Aorta (tissue), 5 donors: ENCODE measurements around the gene CXorf38. TPM values are rescaled to one million over a fixed set of nuclear protein-coding genes. Genes with fewer than 3 reads are reported as not detected.

ENCODE experiments used
- ATAC-seq: fragments of 200-7000 bp; cut with Tn5 transposase; one replicate; pipeline ENCODE4 v1.9.1; 2022; ENCODE audit warnings: moderate library complexity; ENCODE audit not compliant: low FRiP score
- DNase-seq, 2 donors: peaks; one replicate each; pipeline ENCODE4 v3.0.0-alpha.2; 2020
- H3K27ac ChIP-seq, 2 donors: one replicate each; pipeline ENCODE4 v1.5.1; 2013; ENCODE audit warnings: low read length in 2 of 2, mild to moderate bottlenecking in 2 of 2, moderate library complexity in 2 of 2, control low read depth in 1 of 2, inconsistent platforms in 1 of 2, low read depth in 1 of 2
- H3K27me3 ChIP-seq, 2 donors: one replicate each; pipeline ENCODE4 v1.6.1; 2013; ENCODE audit warnings: control low read depth in 1 of 2, low read length in 1 of 2, mild to moderate bottlenecking in 1 of 2, moderate library complexity in 1 of 2; ENCODE audit not compliant: insufficient read depth in 2 of 2, control insufficient read depth in 1 of 2
- H3K36me3 ChIP-seq, 2 donors: one replicate each; pipeline ENCODE4 v1.6.1; 2013; ENCODE audit warnings: control low read depth in 1 of 2, low read length in 1 of 2, mild to moderate bottlenecking in 1 of 2; ENCODE audit not compliant: insufficient read depth in 2 of 2, control insufficient read depth in 1 of 2
- H3K4me1 ChIP-seq, 2 donors: one replicate each; pipeline ENCODE4 v1.6.1; 2013; ENCODE audit warnings: low read length in 2 of 2, control low read depth in 1 of 2, mild to moderate bottlenecking in 1 of 2, moderate library complexity in 1 of 2; ENCODE audit not compliant: insufficient read depth in 2 of 2, control insufficient read depth in 1 of 2
- H3K4me3 ChIP-seq, 2 donors: one replicate each; pipeline ENCODE4 v1.5.1; 2013; ENCODE audit warnings: low read length in 2 of 2, control low read depth in 1 of 2, mild to moderate bottlenecking in 1 of 2
- H3K9me3 ChIP-seq: one replicate; pipeline ENCODE4 v1.6.1; 2013; ENCODE audit warnings: mild to moderate bottlenecking, low read length; ENCODE audit not compliant: control insufficient read depth
- WGBS, 2 donors: extraction: QIAGEN DNeasy Blood & Tissue Kit; methylation state at CpG; one replicate each; pipeline ENCODE4 v1.1.7; 2013; 5-methylcytosine and 5-hydroxymethylcytosine counted together
- intact Hi-C, 2 donors: fragments of 100-400 bp; cut with DNase I; formaldehyde crosslinking; loops; one replicate each; pipeline versions ENCODE4 v1.14.2 to v1.15.0; 2022
- long read RNA-seq, 2 donors: library from polyadenylated mRNA; unstranded; transcript quantifications; one replicate each; pipeline ENCODE4 v2.0.0, GENCODE V29; 2020 to 2021
- polyA plus RNA-seq, 2 donors: library from polyadenylated mRNA; stranded (reverse); fragments of 200-250 nt; gene quantifications; one replicate each; pipeline ENCODE4 v1.2.3, GENCODE V29; 2013
- total RNA-seq, 2 donors: library from RNA; stranded (reverse); fragmentation: NEBNext Ultra II Directional; extraction: Animal tissue kit (Norgen Biotek cat#: 25700); gene quantifications; one replicate each; pipeline ENCODE4 v1.2.1, GENCODE V29; 2021
- donor health status: healthy with polysubstance abuse.
- donor health status: Bipolar disorder and iron deficiency.
- donor health status: DM: no; HTN: no; CAD: no.
- donor health status: DM: no; HTN: no; CAD: no.
- donor health status: DM: yes; HTN: yes; CAD: no.

Gene CXorf38, protein sequence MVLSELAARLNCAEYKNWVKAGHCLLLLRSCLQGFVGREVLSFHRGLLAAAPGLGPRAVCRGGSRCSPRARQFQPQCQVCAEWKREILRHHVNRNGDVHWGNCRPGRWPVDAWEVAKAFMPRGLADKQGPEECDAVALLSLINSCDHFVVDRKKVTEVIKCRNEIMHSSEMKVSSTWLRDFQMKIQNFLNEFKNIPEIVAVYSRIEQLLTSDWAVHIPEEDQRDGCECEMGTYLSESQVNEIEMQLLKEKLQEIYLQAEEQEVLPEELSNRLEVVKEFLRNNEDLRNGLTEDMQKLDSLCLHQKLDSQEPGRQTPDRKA
- 10 to 100 TPM; 11.1 to 13.2 TPM for total RNA-seq
- 1 to 10 TPM; 7.0 to 7.1 TPM for polyA plus RNA-seq
- long read RNA-seq, donor 1, transcript CXorf38-201 (7 exons, 2,118 nt), result major isoform, 41 of 62 reads
- long read RNA-seq, donor 1, partial matches to known transcripts, result 5 of 62 reads
- long read RNA-seq, donor 1, other reads (novel, unspliced or antisense), result 16 of 62 reads
- long read RNA-seq, donor 2, partial matches to known transcripts, result 0 of 10 reads
- long read RNA-seq, donor 2, other reads (novel, unspliced or antisense), result 6 of 10 reads

DNA sequence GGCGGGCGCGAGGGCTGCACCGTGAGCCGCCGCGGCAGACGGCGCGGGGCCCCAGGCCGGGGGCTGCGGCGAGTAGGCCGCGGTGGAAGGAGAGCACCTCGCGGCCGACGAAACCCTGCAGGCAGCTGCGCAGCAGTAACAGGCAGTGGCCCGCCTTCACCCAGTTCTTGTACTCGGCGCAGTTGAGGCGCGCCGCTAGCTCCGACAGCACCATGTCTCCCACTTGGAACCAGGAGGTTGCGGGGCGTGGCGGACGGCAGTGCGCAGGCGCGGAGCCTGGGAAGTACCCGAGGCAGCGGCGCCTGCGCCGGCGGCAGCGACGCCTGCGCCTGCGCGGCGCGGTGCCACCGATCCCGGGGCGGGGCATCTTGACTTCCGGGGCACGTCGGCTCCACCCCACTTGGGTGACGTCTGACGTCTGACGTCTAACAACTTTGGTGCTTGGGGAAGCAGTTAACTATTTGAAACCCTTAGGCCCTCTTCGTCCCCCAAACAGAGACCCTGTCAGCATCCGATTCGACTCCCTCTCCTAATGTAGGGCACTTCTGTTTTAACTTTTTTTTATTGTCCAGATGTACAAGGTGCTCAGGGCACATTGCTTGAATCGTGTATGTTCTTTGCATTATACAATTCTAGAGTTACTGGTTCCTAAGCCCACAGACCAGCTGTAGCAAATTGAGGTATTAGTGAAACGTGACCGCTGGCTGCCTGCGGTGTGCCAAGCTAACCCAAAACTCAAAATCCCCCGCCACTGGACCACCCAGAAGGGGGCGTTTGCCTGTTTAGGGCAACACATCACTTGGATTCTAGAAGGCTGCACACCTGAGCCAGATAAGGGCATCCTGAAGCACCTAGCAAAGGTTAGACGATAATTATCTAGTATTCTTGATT lies at the start of gene CXorf38:
TSS of gene CXorf38 (minus strand) at position 255 of the 891 bp plus-strand sequence. CDS start at position 214, 41 bp downstream.
- WGBS, 2 donors, result 1 to 5% methylated on average over 59 to 66 of the region's 66 CpGs
- Histone ChIP-seq H3K27me3 (no peaks in the 10 kb centered on the region), H3K27ac (peak within 1 kb of the TSS in 1 of 2 donors; percentile 62), H3K36me3 (no peaks in the 10 kb centered on the region), H3K4me1 (peaks cover 0 to 2% of the 10 kb centered on the region in 2 donors), H3K4me3 (peak within 1 kb of the TSS; percentile 62 to 73), H3K9me3 (no peaks in the 10 kb centered on the region)
- intact Hi-C loops, result loop anchor here in 1 of 2 donors (10.0 kb wide), 1 partner anchor 437 kb away; the partner anchor contains the start of gene USP9X
- peak; percentile 91 for ATAC-seq
- DNase-seq, result peak; percentile 97 to 98

DNA sequence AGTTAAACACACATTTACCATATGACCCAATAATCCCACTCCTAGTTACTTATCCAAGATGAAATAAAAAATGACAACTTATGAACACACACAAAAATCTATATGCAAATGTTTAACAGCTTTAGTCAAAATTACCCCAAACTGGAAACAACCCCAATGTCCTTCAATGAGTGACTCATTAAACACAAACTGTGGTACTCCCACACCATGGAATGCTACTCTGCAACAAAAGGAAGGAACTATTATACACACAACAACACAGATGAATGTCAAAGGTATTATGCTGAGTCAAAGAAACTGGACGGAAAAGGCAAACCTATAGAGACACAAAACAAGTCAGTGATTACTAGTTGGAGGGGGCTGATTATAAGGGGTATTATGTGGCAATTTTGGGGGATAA lies 47.4 kb upstream of the CXorf38 start:
- H3K4me3 ChIP-seq, result no peak overlapping the region
- no peak for ATAC-seq
- H3K36me3 ChIP-seq, result peaks cover 0 to 2% of the 10 kb centered on the region in 2 donors
- no peaks in the 10 kb centered on the region for H3K27me3 ChIP-seq
- DNase-seq, result no peak
- no peaks in the 10 kb centered on the region for H3K9me3 ChIP-seq
- no peak overlapping the region for H3K27ac ChIP-seq
- no peaks in the 10 kb centered on the region for H3K4me1 ChIP-seq
- intact Hi-C loops, result no loop called here
- 81 to 92% methylated on average over 1 of the region's 1 CpG for WGBS, 2 donors

DNA sequence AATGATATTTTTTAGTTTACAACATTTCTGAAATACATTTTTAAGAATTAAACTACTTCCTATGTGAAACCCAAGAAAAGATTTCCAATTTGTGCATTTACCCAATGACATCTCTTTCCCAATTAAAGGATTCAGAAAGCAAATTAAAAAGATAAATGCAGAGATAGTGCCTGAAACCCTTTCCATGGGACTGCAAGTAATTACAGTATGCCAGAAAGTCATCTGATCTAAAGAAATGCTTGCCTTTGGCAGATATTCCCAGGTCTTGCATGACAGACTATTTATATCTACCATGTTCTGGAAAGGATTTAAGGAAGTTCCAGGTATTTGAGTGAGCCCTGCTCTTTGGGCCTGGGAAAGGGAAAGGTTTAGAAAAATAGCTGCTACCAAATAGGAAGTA lies 41.6 kb upstream of the CXorf38 start:
- Histone ChIP-seq H3K9me3 (no peaks in the 10 kb centered on the region), H3K27ac (no peak overlapping the region), H3K4me1 (no peaks in the 10 kb centered on the region), H3K27me3 (no peaks in the 10 kb centered on the region), H3K4me3 (no peak overlapping the region), H3K36me3 (peaks cover 2 to 3% of the 10 kb centered on the region in 2 donors)
- intact Hi-C loops, result no loop called here
- no peak for ATAC-seq
- DNase-seq, result no peak

DNA sequence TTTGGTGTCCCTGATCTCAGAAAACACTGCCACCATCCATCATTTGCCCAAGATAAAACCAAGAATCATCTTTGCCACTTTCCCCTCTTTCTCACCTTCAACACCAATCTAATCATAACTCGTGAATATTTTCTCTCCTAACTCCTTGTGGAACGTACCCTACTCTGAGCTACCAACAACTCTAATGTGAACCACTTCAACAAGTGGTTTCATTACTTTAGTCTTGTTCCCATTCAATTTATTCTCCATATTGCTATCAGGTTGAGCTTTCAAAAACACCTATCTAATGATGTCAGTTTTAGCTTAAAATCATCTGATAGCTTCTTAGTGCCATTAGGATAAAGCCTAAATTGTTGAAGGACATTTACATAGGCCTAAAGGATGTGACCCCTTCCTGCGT lies 39.8 kb upstream of the CXorf38 start:
- intact Hi-C loops, result no loop called here
- Histone ChIP-seq H3K27ac (no peak overlapping the region), H3K36me3 (peaks cover 2 to 3% of the 10 kb centered on the region in 2 donors), H3K9me3 (no peaks in the 10 kb centered on the region), H3K4me1 (no peaks in the 10 kb centered on the region), H3K4me3 (no peak overlapping the region), H3K27me3 (no peaks in the 10 kb centered on the region)
- ATAC-seq, result no peak
- 91 to 93% methylated on average over 3 of the region's 3 CpGs for WGBS, 2 donors
- no peak for DNase-seq

DNA sequence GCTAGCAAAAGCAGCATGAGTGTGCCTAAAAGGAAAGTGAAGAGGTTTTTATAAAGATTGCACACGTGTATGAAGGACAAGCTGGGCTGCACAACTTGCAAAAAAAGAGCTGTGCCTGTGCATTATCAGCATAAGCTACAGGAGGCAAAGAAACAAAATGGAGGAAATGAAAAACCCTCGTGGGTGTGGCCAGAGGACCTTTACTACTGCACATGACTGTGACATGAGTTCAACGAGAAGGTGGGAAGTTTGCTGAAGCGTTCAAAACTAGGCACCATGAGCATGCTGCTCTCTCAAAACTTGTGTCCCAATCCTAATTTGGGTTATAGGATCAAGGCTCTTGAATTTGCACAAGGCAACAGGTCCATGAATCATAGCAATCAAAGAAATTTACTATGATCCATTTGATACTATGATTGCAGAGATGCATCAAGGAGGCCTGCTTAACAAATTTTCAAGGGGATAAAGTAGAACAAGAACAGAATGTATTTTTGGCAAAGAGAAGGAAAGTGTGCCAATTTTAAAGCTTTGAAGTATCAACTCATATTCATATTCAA lies 38.1 kb upstream of the CXorf38 start:
- Histone ChIP-seq H3K27me3 (no peaks in the 10 kb centered on the region), H3K27ac (no peak overlapping the region), H3K36me3 (peaks cover 0 to 3% of the 10 kb centered on the region in 2 donors), H3K9me3 (no peaks in the 10 kb centered on the region), H3K4me1 (no peaks in the 10 kb centered on the region), H3K4me3 (no peak overlapping the region)
- DNase-seq (no peak), ATAC-seq (no peak)
- intact Hi-C loops, result no loop called here
- WGBS, 2 donors, result 39 to 54% methylated on average over 4 of the region's 4 CpGs

DNA sequence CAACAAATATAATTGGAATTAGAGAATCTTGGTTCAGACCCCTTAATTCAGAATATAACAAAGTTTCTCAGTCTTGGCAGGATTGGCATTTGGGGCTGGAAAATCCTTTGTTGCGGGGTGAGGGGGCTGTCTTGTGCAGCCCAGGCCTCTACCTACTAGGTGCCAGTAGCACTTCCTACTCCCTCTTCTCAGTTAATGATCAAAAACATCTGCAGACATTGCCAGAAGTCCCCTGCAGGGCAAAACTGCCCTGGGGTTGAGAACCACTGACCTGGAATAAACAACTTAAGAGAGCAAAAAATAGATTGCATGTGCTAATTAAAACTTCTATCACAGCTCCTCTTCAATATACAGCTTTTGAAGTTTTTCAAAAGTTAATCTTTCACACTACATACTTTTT lies 36.7 kb upstream of the CXorf38 start:
- intact Hi-C loops, result no loop called here
- WGBS, 2 donors, result 95 to 100% methylated on average over 1 of the region's 1 CpG
- no peak for DNase-seq
- no peaks in the 10 kb centered on the region for H3K9me3 ChIP-seq
- H3K4me3 ChIP-seq, result no peak overlapping the region
- no peak overlapping the region for H3K27ac ChIP-seq
- no peaks in the 10 kb centered on the region for H3K27me3 ChIP-seq
- peaks cover 0 to 3% of the 10 kb centered on the region in 2 donors for H3K36me3 ChIP-seq
- H3K4me1 ChIP-seq, result no peaks in the 10 kb centered on the region
- ATAC-seq, result no peak

DNA sequence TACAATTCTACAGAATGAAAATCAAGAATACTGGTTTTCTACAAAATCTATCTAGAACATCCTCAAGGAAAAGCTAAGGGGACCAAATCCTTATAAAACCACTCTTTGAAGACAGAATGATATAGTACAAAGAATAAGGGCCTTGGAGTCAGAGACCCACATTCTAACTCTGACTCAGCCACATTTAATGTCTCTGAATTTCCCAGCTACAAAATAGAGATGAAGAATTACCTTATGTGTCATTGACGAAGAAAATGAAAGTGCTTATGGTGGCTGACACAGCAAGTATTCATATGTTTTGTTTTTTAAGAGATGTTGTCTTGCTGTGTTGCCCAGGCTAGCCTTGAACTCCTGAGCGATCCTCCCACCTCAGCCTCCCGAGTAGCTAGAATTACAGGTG lies 35.9 kb upstream of the CXorf38 start:
- no peak for ATAC-seq
- intact Hi-C loops, result no loop called here

DNA sequence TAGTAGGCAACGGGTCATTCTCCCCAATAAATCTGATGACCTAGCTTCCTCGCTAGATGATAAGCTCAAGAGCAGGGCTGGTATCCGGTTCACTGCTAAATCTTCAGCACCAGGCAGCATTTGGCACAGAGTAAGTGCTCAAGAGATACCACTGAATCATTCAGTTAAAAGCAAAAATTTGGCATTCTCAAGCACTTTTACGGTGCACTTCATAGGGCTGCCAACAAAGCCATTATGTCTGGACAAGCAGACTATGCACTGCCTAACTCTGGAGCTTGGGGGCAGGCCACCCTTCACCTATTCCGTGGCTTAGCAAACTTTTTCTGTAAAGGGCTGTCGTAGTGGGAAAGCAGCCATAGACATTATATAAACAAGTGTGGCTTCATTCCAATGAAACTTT lies 23.8 kb upstream of the CXorf38 start:
- DNase-seq (no peak), ATAC-seq (no peak)
- no peaks in the 10 kb centered on the region for H3K27me3 ChIP-seq
- WGBS, 2 donors, result 30 to 47% methylated on average over 6 of the region's 6 CpGs
- H3K9me3 ChIP-seq, result no peaks in the 10 kb centered on the region
- intact Hi-C loops, result no loop called here
- H3K27ac ChIP-seq, result no peak overlapping the region
- H3K36me3 ChIP-seq, result peaks cover 0 to 2% of the 10 kb centered on the region in 2 donors
- no peak overlapping the region for H3K4me3 ChIP-seq
- no peaks in the 10 kb centered on the region for H3K4me1 ChIP-seq

More for the DNA sequence above, 35.9 kb upstream of the CXorf38 start:
- Histone ChIP-seq H3K4me3 (no peak overlapping the region), H3K9me3 (no peaks in the 10 kb centered on the region), H3K27me3 (no peaks in the 10 kb centered on the region), H3K4me1 (no peaks in the 10 kb centered on the region), H3K36me3 (peaks cover 3% of the 10 kb centered on the region in 2 donors), H3K27ac (no peak overlapping the region)
- DNase-seq, result no peak
- 91 to 95% methylated on average over 3 of the region's 3 CpGs for WGBS, 2 donors
